ENCODE measurements around the gene DCLRE1C. TPM values are rescaled to one million over a fixed set of nuclear protein-coding genes. Genes with fewer than 3 reads are reported as not detected.
"Not testable (repeated sequence)": the region's sequence is repeated elsewhere in the genome, so short reads cannot be mapped to it uniquely, and the experiment has no call there.

Gene DCLRE1C
- total RNA-seq, 1 donor from 2014 or later = 4.0 TPM

GRCh38 chr10:14884082-14884481, 69.8 kb downstream of the DCLRE1C start:
- DNase-seq (ENCODE audit: low read depth in 2 of 2) = peak in 1 of 2 donors; percentile 14

- peak in 1 of 2 donors; percentile 6 for DNase-seq (ENCODE audit: low read depth in 2 of 2)
Observed at GRCh38 chr10:14880229-14880628, 73.7 kb downstream of the DCLRE1C start.

DNA sequence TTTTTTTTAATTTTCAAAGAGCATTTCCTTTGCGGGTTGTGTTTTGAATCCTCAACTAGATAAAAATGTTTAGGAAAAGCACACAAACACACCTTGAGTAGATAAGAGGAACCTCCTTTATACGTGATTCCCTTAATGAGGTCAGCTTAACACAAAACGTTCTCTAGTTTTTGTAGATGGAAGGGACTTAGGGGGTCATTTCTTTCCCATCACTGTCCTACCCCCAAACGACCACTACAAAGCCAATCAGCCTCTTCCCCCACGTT, 74.0 kb downstream of the DCLRE1C start:
- DNase-seq (ENCODE audit: low read depth in 2 of 2) = no peak

DNA sequence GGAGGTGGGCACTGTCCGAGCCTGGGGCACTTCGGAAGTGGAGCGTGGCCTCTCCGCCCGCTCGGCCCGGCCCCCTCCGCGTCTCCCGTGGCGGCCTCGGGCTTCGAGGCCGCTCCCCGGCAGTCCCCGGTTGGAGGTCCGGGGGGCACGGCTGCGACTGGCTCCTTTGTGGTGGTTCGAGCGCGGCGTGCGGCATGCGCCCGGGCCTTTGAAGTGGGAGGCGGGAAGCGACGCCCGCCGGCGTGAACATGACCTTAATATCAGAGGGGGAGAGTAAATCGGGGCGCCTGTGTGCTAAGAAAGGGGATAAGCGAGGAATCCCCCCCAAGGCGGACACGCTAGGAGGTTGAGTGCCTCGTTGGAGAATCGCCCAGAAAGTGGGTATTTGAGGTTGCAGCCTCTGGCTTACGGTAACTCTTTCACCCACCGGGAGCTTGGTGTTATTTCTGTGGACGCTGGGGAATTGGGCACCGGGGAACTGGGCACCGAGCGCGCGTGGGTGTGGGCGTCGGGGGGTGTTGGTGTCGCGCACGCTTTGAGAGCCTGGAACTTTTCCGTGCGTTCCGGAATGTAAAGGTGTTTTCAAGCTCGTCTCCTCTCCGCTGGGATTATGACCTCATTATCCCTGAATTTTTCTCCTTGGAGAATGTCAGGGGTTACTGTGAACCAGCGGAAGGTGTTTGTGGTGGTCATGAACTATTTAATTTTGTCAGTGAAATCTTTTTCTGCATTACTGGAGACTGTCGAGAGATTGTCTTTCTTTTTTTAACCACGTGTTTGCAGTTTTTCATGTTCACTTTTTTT, 74.6 kb downstream of the DCLRE1C start:
- peak; percentile 8 to 32 for DNase-seq (ENCODE audit: low read depth in 2 of 2)

GRCh38 chr10:14878266-14879123, 75.4 kb downstream of the DCLRE1C start, which contains the start of gene SUV39H2:
Gene SUV39H2, plus strand, starts transcription at chr10:14878866. Its CDS starts 23 bp downstream, at chr10:14878889.
- peak; percentile 97 to 98 for DNase-seq (ENCODE audit: low read depth in 2 of 2)

GRCh38 chr10:14876764-14877163, 77.1 kb downstream of the DCLRE1C start:
- no peak for DNase-seq (ENCODE audit: low read depth in 2 of 2)

- DNase-seq (ENCODE audit: low read depth in 2 of 2) = no peak
Observed at GRCh38 chr10:14875941-14876340, 78.0 kb downstream of the DCLRE1C start.

DNA sequence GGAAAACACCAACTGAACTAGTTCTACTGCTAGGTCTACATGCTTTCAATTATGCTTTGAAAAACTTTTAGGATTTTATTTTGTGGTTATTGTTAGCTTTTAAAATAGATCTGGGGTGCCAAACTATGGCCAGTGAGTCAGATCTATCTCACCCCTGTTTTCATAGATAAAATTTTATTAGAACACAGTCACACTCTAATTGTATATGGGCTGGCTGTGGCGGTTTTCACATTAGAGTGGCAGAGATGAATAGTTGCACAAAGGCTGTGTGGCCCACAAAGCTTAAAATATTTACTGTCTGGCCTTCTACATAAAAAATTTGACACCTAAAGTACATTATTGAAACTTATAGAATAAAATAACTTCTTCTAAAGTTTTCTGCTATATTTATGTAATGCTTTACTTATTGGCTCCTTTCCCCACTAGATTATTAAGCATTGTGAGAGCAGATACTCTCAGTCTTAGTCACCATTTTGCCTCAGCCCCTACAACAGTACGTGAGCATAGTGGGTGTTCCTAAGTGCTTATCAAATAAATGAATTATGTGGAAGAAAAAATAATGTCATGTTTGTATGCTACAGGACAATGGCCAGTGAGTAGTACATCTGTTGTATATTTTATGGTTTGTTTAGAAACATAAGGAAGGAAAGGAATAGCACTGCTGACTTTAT, 80.7 kb downstream of the DCLRE1C start:
- DNase-seq (ENCODE audit: low read depth in 2 of 2) = peak in 1 of 2 donors; percentile 36

DNA sequence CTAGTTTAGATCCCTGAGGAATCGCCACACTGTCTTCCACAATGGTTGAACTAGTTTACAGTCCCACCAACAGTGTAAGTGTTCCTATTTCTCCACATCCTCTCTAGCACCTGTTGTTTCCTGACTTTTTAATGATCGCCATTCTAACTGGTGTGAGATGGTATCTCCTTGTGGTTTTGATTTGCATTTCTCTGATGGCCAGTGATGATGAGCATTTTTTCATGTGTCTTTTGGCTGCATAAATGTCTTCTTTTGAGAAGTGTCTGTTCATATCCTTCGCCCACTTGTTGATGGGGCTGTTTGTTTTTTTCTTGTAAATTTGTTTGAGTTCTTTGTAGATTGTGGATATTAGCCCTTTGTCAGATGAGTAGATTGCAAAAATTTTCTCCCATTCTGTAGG, 89.0 kb downstream of the DCLRE1C start:
- DNase-seq (ENCODE audit: low read depth in 2 of 2) = not testable (repeated sequence)

DNA sequence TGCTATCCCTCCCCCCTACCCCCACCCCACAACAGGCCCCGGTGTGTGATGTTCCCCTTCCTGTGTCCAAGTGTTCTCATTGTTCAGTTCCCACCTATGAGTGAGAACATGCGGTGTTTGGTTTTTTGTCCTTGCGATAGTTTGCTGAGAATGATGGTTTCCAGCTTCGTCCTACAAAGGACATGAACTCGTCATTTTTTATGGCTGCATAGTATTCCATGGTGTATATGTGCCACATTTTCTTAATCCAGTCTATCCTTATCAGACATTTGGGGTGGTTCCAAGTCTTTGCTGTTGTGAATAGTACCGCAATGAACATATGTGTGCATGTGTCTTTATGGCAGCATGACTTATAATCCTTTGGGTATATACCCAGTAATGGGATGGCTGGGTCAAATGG, 89.4 kb downstream of the DCLRE1C start:
- DNase-seq (ENCODE audit: low read depth in 2 of 2) = not testable (repeated sequence)

DNA sequence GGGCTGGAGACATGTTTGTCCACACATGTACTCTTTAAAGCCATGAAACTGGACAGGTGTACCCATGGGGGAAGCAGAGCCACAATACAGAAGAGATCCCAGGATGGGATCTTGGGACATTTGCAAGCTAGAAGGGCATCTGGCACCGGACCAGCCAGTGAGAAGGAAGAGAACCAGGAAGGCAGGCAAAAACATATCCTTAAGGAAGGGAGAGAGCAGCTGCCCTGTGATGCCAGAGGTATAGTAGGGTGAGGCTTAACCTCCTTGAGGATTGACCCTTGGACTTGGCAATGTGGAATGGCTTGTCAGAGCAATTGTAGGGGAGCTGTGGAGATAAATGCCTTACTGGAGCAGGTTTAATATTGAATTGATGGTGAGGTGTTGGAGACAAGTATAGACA, 93.1 kb downstream of the DCLRE1C start:
- no peak for DNase-seq (ENCODE audit: low read depth in 2 of 2)

- DNase-seq (ENCODE audit: low read depth in 2 of 2) = no peak
Observed at GRCh38 chr10:14859775-14860174, 94.1 kb downstream of the DCLRE1C start.

GRCh38 chr10:14859043-14859442, 94.9 kb downstream of the DCLRE1C start:
- DNase-seq (ENCODE audit: low read depth in 2 of 2) = no peak

DNA sequence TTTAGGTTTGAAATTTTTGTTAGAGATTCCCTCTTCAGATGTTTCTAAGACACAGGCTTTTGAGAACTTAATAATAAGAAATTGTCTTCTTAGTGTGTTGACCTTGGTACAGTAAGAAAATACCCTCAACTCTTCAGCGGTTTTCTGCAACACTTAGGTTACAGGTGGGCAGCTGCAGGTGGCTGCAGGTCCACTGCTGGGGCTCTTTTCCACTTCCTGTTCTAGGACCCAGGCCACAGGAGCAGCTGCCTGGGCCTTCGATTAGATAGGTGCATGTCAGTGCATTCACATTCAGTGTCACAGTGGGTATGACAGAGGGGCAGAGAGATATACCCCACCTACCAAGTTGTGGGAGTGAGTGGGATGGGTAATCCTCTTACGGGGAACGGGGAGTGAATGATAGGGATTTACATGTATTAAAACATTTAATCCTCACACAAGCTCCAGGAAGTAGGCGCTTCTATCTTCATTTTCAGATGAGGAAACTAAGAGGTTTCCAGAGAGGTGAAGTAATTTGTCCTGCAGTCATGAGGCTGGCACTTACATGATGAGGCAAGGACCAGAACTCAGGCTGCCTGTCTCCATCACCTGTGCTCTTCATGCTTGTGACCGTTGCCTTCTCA, 95.4 kb downstream of the DCLRE1C start:
- no peak for DNase-seq (ENCODE audit: low read depth in 2 of 2)

DNA sequence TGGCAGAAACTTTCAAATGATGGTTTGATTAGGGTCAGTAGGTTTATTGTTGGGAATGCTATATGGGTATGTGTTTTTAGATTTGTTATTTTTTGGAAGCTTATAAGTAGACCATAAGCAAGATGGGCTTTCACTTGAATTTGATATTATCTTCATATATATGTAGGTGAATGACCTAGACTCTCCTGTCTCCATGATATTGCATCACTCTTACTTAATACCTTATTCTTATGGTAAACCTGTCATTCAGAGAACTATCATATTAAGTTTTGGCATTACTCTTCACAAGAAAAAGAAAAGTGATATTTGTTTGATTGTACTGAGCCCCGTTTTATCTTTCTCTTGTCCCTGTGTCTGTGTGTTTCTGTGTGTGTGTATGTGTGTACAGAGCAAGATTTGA, 98.4 kb downstream of the DCLRE1C start:
- DNase-seq (ENCODE audit: low read depth in 2 of 2) = no peak

DNA sequence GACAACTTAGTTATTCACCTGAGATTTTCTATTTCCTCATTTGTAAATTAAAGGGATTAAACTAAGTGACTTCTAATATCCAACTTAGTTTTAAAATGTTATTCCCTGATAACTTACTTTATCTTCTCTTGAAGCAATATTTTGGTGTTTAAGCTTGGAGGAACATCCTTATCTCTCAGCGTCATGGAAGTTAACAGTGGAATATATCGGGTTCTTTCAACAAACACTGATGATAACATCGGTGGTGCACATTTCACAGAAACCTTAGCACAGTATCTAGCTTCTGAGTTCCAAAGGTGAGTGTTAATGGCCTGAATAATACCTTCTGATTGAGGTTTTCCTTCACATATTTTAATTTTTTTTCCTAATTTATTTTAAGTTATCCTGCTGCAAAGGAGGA, 101.7 kb downstream of the DCLRE1C start:
- DNase-seq (ENCODE audit: low read depth in 2 of 2) = no peak

Other genes with a start within 250 kb of the DCLRE1C start
- 54.6 and 68.2 TPM in 2 replicates for gene FAM107B, start 179.2 kb downstream of the DCLRE1C start, total RNA-seq
- 0.40 and 0.44 TPM in 2 replicates for gene CDNF, start 116.1 kb downstream of the DCLRE1C start, total RNA-seq
- gene HSPA14, start 115.8 kb downstream of the DCLRE1C start, total RNA-seq = 8.7 and 10.0 TPM in 2 replicates
- 11.6 and 16.1 TPM in 2 replicates for gene MSANTD7, start 115.8 kb downstream of the DCLRE1C start, total RNA-seq
- gene SUV39H2, start 75.2 kb downstream of the DCLRE1C start, total RNA-seq = 7.6 and 8.1 TPM in 2 replicates
- gene MEIG1, start 5.3 kb upstream of the DCLRE1C start, total RNA-seq = 0.20 TPM in 1 of 2 replicates, not detected in the other
- 0.20 and 0.44 TPM in 2 replicates for gene OLAH, start 89.8 kb upstream of the DCLRE1C start, total RNA-seq
- gene ACBD7, start 134.7 kb upstream of the DCLRE1C start, total RNA-seq = 0.60 and 1.5 TPM in 2 replicates
- gene RPP38, start 143.3 kb upstream of the DCLRE1C start, total RNA-seq = 5.4 and 8.5 TPM in 2 replicates
- gene NMT2, start 214.6 kb upstream of the DCLRE1C start, total RNA-seq = 39.1 and 48.6 TPM in 2 replicates